Measurements from ENCODE around the gene LGALS12.

LGALS12 gene

GRCh38 chr11:63510360-63511047 is 4.6 kb downstream of the LGALS12 start:
- no peak overlapping the region for H3K4me3 ChIP-seq (ENCODE audit: low read depth, low read length)
- no peak for TF ChIP-seq CTCF (IDR thresholded peaks at IDR 0.05; ENCODE audit: insufficient read depth, low read depth, low read length, missing control alignments)
- no peak for DNase-seq (ENCODE audit: low read depth)

- no peak overlapping the region for H3K4me3 ChIP-seq (ENCODE audit: low read depth, low read length)
- TF ChIP-seq CTCF (IDR thresholded peaks at IDR 0.05; ENCODE audit: insufficient read depth, low read depth, low read length, missing control alignments), result no peak
- no peak for DNase-seq (ENCODE audit: low read depth)
Measured at GRCh38 chr11:63511048-63511748, 5.3 kb downstream of the LGALS12 start.

GRCh38 chr11:63512816-63513215 is 6.9 kb downstream of the LGALS12 start:
- no peak for DNase-seq (ENCODE audit: low read depth)
- no peak for TF ChIP-seq CTCF (IDR thresholded peaks at IDR 0.05; ENCODE audit: insufficient read depth, low read depth, low read length, missing control alignments)
- H3K4me3 ChIP-seq (ENCODE audit: low read depth, low read length), result no peak overlapping the region

GRCh38 chr11:63516109-63516508 is 10.2 kb downstream of the LGALS12 start:
- TF ChIP-seq CTCF (IDR thresholded peaks at IDR 0.05; ENCODE audit: insufficient read depth, low read depth, low read length, missing control alignments), result no peak

GRCh38 chr11:63517156-63517555 is 11.3 kb downstream of the LGALS12 start:
- no peak overlapping the region for H3K4me3 ChIP-seq (ENCODE audit: low read depth, low read length)
- no peak for DNase-seq (ENCODE audit: low read depth)
- no peak for TF ChIP-seq CTCF (IDR thresholded peaks at IDR 0.05; ENCODE audit: insufficient read depth, low read depth, low read length, missing control alignments)

More at GRCh38 chr11:63516109-63516508, 10.2 kb downstream of the LGALS12 start:
- H3K4me3 ChIP-seq (ENCODE audit: low read depth, low read length), result no peak overlapping the region
- no peak for DNase-seq (ENCODE audit: low read depth)

GRCh38 chr11:63518548-63518947 is 12.7 kb downstream of the LGALS12 start:
- no peak for DNase-seq (ENCODE audit: low read depth)
- no peak for TF ChIP-seq CTCF (IDR thresholded peaks at IDR 0.05; ENCODE audit: insufficient read depth, low read depth, low read length, missing control alignments)
- no peak overlapping the region for H3K4me3 ChIP-seq (ENCODE audit: low read depth, low read length)

Data from GM12865 (cell line).